Lung (tissue), 12 donors: ENCODE measurements around the gene NIPBL. TPM values are rescaled to one million over a fixed set of nuclear protein-coding genes. Genes with fewer than 3 reads are reported as not detected.
A peak's percentile ranks its signal among the peaks of the same experiment; 100 is the strongest.
"Not testable (repeated sequence)": the region's sequence is repeated elsewhere in the genome, so short reads cannot be mapped to it uniquely, and the experiment has no call there.

Experiments
- ATAC-seq: fragments of 200-7000 bp; cut with Tn5 transposase; one replicate; pipeline ENCODE4 v1.9.1; 2020; ENCODE audit warnings: moderate number of reproducible peaks; ENCODE audit not compliant: insufficient read depth, low FRiP score
- DNase-seq, 3 donors: peaks; one replicate each; pipeline ENCODE4 v3.0.0-alpha.2; 2013 to 2017
- H3K27ac ChIP-seq, 2 donors: one replicate each; pipeline ENCODE4 v1.5.1; 2013; ENCODE audit warnings: mild to moderate bottlenecking in 2 of 2, moderate library complexity in 2 of 2, control low read depth in 1 of 2, inconsistent platforms in 1 of 2, low read depth in 1 of 2, low read length in 1 of 2
- H3K27me3 ChIP-seq, 3 donors: one replicate each; pipeline ENCODE4 v1.5.1; 2013; ENCODE audit warnings: low read length in 2 of 3; ENCODE audit not compliant: control insufficient read depth in 3 of 3, insufficient read depth in 3 of 3
- H3K36me3 ChIP-seq, 4 donors: one replicate each; pipeline ENCODE4 v1.5.1; 2013; ENCODE audit warnings: low read length in 4 of 4, mild to moderate bottlenecking in 1 of 4, moderate library complexity in 1 of 4; ENCODE audit not compliant: control insufficient read depth in 4 of 4, insufficient read depth in 4 of 4
- H3K4me1 ChIP-seq, 5 donors: one replicate each; pipeline ENCODE4 v1.5.1; 2013; ENCODE audit warnings: low read length in 5 of 5, mild to moderate bottlenecking in 2 of 5, moderate library complexity in 1 of 5; ENCODE audit not compliant: control insufficient read depth in 5 of 5, insufficient read depth in 5 of 5
- H3K4me3 ChIP-seq: one replicate; pipeline ENCODE4 v1.5.1; 2013; ENCODE audit warnings: mild to moderate bottlenecking, control low read depth, moderate library complexity
- H3K9ac ChIP-seq, 2 donors: one replicate each; pipeline ENCODE4 v1.5.1; 2013; ENCODE audit warnings: low read length in 2 of 2, control low read depth in 1 of 2; ENCODE audit not compliant: insufficient read depth in 1 of 2
- H3K9me3 ChIP-seq, 4 donors: one replicate each; pipeline ENCODE4 v1.5.1; 2013; ENCODE audit warnings: low read length in 3 of 4, mild to moderate bottlenecking in 1 of 4, moderate library complexity in 1 of 4; ENCODE audit not compliant: control insufficient read depth in 4 of 4, insufficient read depth in 3 of 4
- WGBS, 2 donors: extraction: QIAGEN DNeasy Blood & Tissue Kit; methylation state at CpG; one replicate each; pipeline ENCODE4 v1.1.7; 2013; 5-methylcytosine and 5-hydroxymethylcytosine counted together
- polyA plus RNA-seq, 2 donors: library from polyadenylated mRNA; stranded (reverse); fragments of 200-250 nt; gene quantifications; one replicate each; pipeline ENCODE4 v1.2.1, GENCODE V29; 2013
- total RNA-seq, 2 donors: library from RNA; depleted of rRNA in 1 of 2; stranded (reverse); fragments of >200 nt in 1 of 2; gene quantifications; one replicate each; pipeline ENCODE4 v1.2.1, GENCODE V29; 2014 to 2021
- TF ChIP-seq, protein P1 (sequence below): IDR thresholded peaks from 2 replicates; pipeline ENCODE4 v1.5.1; 2012; ENCODE audit warnings: mild to moderate bottlenecking; ENCODE audit errors: control extremely low read depth, extremely low read depth
- donor health status: control.
- donor health status: control.
- donor health status: Bipolar disorder and iron deficiency.
- donor health status: healthy.
- donor health status: DM: yes; HTN: yes; CAD: no.

NIPBL gene
- total and polyA plus RNA-seq, 4 donors: 13.7 to 124 (median 32.4) TPM

DNA sequence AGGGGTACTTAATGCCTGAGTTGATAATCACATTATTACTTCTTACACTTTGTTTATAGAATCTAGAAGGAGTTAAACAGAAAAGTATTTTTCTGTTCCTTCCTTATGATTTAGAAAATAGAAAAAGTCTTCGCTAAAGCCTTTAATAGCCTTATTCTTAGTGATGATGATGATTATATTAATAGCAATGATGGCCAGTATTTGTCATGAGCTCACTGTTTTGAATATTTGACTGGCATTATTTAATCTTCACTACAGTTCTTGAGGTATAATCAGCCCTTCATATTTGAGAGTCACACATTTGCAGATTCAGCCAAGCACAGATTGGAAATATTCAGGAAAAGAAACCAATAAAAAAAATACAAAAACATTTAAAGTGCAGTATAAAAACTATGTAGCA is 23.3 kb downstream of the NIPBL start:
- Histone ChIP-seq H3K27me3 (no peaks in the 10 kb centered on the region), H3K4me1 (peaks cover 0 to 18% (median 0%) of the 10 kb centered on the region in 5 donors), H3K27ac (peak overlapping the region in 1 of 2 donors; percentile 21), H3K4me3 (no peak overlapping the region), H3K36me3 (peaks cover 0 to 4% (median 0%) of the 10 kb centered on the region in 4 donors), H3K9ac (no peak overlapping the region), H3K9me3 (peaks cover 0 to 6% (median 2%) of the 10 kb centered on the region in 4 donors)
- ATAC-seq (no peak), DNase-seq (no peak)
- 83 to 85% methylated on average over 1 of the region's 1 CpG for WGBS, 2 donors
- TF ChIP-seq, protein P1, sequence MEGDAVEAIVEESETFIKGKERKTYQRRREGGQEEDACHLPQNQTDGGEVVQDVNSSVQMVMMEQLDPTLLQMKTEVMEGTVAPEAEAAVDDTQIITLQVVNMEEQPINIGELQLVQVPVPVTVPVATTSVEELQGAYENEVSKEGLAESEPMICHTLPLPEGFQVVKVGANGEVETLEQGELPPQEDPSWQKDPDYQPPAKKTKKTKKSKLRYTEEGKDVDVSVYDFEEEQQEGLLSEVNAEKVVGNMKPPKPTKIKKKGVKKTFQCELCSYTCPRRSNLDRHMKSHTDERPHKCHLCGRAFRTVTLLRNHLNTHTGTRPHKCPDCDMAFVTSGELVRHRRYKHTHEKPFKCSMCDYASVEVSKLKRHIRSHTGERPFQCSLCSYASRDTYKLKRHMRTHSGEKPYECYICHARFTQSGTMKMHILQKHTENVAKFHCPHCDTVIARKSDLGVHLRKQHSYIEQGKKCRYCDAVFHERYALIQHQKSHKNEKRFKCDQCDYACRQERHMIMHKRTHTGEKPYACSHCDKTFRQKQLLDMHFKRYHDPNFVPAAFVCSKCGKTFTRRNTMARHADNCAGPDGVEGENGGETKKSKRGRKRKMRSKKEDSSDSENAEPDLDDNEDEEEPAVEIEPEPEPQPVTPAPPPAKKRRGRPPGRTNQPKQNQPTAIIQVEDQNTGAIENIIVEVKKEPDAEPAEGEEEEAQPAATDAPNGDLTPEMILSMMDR: no peak

DNA sequence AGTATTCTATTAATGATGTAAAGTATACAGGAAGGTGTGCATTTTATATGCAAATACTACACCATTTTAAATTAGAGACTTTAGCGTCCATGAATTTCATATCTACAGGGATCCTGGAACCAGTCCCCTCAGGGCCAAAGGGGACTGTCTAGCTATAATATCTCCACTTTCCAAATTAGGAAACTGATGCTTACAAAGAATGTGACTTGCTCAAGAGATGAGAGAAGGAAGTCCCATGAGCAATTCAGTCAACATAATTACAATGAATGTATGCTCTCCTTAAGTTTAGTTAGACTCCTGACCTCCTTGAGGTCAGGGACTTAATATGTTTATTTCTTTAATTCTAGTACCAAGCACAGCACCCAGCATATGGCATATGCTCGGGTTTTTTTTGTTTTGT is 23.7 kb downstream of the NIPBL start:
- Histone ChIP-seq H3K4me3 (no peak overlapping the region), H3K9me3 (peaks cover 0 to 6% (median 2%) of the 10 kb centered on the region in 4 donors), H3K27ac (no peak overlapping the region), H3K9ac (no peak overlapping the region), H3K36me3 (peaks cover 0 to 4% (median 0%) of the 10 kb centered on the region in 4 donors), H3K27me3 (no peaks in the 10 kb centered on the region), H3K4me1 (peaks cover 0 to 21% (median 0%) of the 10 kb centered on the region in 5 donors)
- DNase-seq: no peak
- 71 to 74% methylated on average over 2 of the region's 2 CpGs for WGBS, 2 donors
- no peak for ATAC-seq
- TF ChIP-seq, protein P1: no peak

DNA sequence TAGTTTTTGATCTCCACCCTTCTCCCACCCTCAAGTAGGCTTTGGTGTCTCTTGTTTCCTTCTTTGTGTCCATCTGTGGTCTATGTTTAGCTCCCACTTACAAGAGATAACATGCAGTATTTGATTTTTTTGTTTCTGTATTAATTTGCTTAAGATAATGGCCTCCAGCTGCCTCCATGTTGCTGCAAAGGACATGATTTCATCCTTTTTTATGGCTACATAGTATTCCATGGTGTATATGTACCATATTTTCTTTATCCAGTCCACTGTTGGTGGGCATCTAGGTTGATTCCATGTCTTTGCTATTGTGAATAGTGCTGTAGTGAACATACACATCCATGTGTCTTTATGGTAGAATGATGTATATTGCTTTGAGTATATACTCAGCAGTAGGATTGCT is 24.5 kb downstream of the NIPBL start:
- H3K9me3 ChIP-seq, H3K27me3 ChIP-seq, H3K4me3 ChIP-seq, H3K9ac ChIP-seq, H3K27ac ChIP-seq, H3K36me3 ChIP-seq, DNase-seq, ATAC-seq: not testable (repeated sequence)
- peaks cover 0 to 21% (median 0%) of the 10 kb centered on the region in 5 donors for H3K4me1 ChIP-seq

DNA sequence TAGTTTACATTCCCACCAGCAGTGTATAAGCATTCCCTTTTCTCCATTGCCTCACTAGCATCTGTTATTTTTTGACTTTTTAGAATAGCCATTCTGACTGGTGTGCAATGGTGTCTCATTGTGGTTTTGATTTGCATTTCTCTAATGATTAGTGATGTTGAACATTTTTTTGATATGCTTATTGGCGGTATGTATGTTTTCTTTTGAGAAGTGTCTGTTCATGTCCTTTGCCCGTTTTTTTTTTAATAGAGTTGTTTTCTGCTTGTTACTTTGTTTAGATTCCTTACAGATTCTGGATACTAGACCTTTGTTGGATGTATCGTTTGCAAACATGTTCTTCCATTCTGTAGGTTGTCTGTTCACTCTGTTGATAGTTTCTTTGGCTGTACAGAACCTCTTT is 25.3 kb downstream of the NIPBL start:
- TF ChIP-seq, protein P1: no peak
- H3K4me1 ChIP-seq: peaks cover 0 to 20% (median 0%) of the 10 kb centered on the region in 5 donors
- 96 to 97% methylated on average over 3 of the region's 3 CpGs for WGBS, 2 donors

More for the DNA sequence above, 25.3 kb downstream of the NIPBL start:
- Histone ChIP-seq H3K4me3 (no peak overlapping the region), H3K9ac (no peak overlapping the region), H3K27ac (no peak overlapping the region), H3K36me3 (peaks cover 0 to 4% (median 0%) of the 10 kb centered on the region in 4 donors), H3K27me3 (no peaks in the 10 kb centered on the region), H3K9me3 (peaks cover 0 to 6% (median 2%) of the 10 kb centered on the region in 4 donors)
- no peak for DNase-seq
- no peak for ATAC-seq
